HEK293 (cell line): Measurements from ENCODE around the gene DNAJB7.

Source experiments
- CTCF ChIA-PET: fragments of 350-600 bp; formaldehyde crosslinking; extraction: SDS; loops from one replicate; lab custom pipeline; 2021; ENCODE audit warnings: antibody characterized with exemption; lab: Yijun Ruan, JAX
- POLR2A ChIA-PET: fragments of 300-600 bp; formaldehyde crosslinking; extraction: SDS; loops from one replicate; lab custom pipeline; 2020; ENCODE audit warnings: antibody characterized with exemption, inconsistent platforms; lab: Yijun Ruan, JAX
- H3K27ac ChIP-seq: fragments of 200-500 bp; sonication (Bioruptor generic); 2 replicates; pipeline ENCODE4 v1.5.1; 2014; ENCODE audit warnings: low read depth, low read length, control low read depth, inconsistent platforms; ENCODE audit errors: extremely low read depth
- H3K36me3 ChIP-seq, 2 experiments: fragments of 200-500 bp in 1 of 2; sonication (Bioruptor generic) in 1 of 2; 1 replicate in 1 of 2; 2 replicates in 1 of 2; pipeline ENCODE4 v1.5.1; 2014 to 2017; ENCODE audit warnings: inconsistent platforms in 2 of 2, low read length in 2 of 2; ENCODE audit not compliant: control insufficient read depth in 2 of 2, insufficient read depth in 1 of 2
- H3K4me1 ChIP-seq: fragments of 200-500 bp; sonication (Bioruptor generic); 2 replicates; pipeline ENCODE4 v1.5.1; 2014; ENCODE audit warnings: mild to moderate bottlenecking, low read length, inconsistent platforms; ENCODE audit not compliant: control insufficient read depth, insufficient read depth
- H3K4me3 ChIP-seq: 2 replicates; pipeline ENCODE4 v1.5.1; 2011; ENCODE audit warnings: low read depth, mild to moderate bottlenecking, control low read depth, low read length, moderate library complexity
- H3K9me3 ChIP-seq: fragments of 200-500 bp; sonication (Bioruptor generic); 2 replicates; pipeline ENCODE4 v1.5.1; 2014; ENCODE audit warnings: low read depth, low read length, inconsistent platforms; ENCODE audit not compliant: control insufficient read depth, insufficient read depth
- GLIS1 ChIP-seq: fragments of 450-650 bp; formaldehyde crosslinking; IDR thresholded peaks from 2 replicates; pipeline ENCODE4 v1.5.1; 2016; ENCODE audit warnings: missing biosample characterization, missing genetic modification characterization
- KLF9 ChIP-seq: fragments of 450-650 bp; formaldehyde crosslinking; IDR thresholded peaks from 2 replicates; pipeline ENCODE4 v1.5.1; 2016; ENCODE audit warnings: missing biosample characterization, missing genetic modification characterization, low read depth
- MEIS1 ChIP-seq: sonication (generic); formaldehyde crosslinking; IDR thresholded peaks from 2 replicates; pipeline ENCODE4 v1.8.1; 2022; ENCODE audit warnings: missing genetic modification reagents, mild to moderate bottlenecking, borderline replicate concordance
- OVOL3 ChIP-seq: fragments of 450-650 bp; formaldehyde crosslinking; IDR thresholded peaks from 2 replicates; pipeline ENCODE4 v1.5.1; 2016; ENCODE audit warnings: missing biosample characterization, missing genetic modification characterization
- ZBTB17 ChIP-seq: fragments of 450-650 bp; formaldehyde crosslinking; IDR thresholded peaks from 2 replicates; pipeline ENCODE4 v1.5.1; 2016; ENCODE audit warnings: missing biosample characterization, missing genetic modification characterization
- ZNF140 ChIP-seq: fragments of 450-650 bp; formaldehyde crosslinking; IDR thresholded peaks from 2 replicates; pipeline ENCODE4 v1.5.1; 2016; ENCODE audit warnings: missing biosample characterization, missing genetic modification characterization
- ZNF214 ChIP-seq: fragments of 450-650 bp; formaldehyde crosslinking; IDR thresholded peaks from 2 replicates; pipeline ENCODE4 v1.5.1; 2017; ENCODE audit warnings: missing biosample characterization, mild to moderate bottlenecking, missing genetic modification characterization, borderline replicate concordance
- ZNF248 ChIP-seq: fragments of 450-650 bp; formaldehyde crosslinking; IDR thresholded peaks from 2 replicates; pipeline ENCODE4 v1.5.1; 2017; ENCODE audit warnings: missing biosample characterization, missing genetic modification characterization
- ZNF292 ChIP-seq: fragments of 450-650 bp; formaldehyde crosslinking; IDR thresholded peaks from 2 replicates; pipeline ENCODE4 v1.5.1; 2016; ENCODE audit warnings: low read depth, missing biosample characterization, missing genetic modification characterization, borderline replicate concordance
- ZNF302 ChIP-seq: fragments of 450-650 bp; formaldehyde crosslinking; IDR thresholded peaks from 2 replicates; pipeline ENCODE4 v1.5.1; 2016; ENCODE audit warnings: missing biosample characterization, missing genetic modification characterization, low read depth
- ZNF311 ChIP-seq: fragments of 450-650 bp; formaldehyde crosslinking; IDR thresholded peaks from 2 replicates; pipeline ENCODE4 v1.5.1; 2017; ENCODE audit warnings: missing biosample characterization, missing genetic modification characterization, borderline replicate concordance
- ZNF324 ChIP-seq: fragments of 450-650 bp; formaldehyde crosslinking; IDR thresholded peaks from 2 replicates; pipeline ENCODE4 v1.5.1; 2016; ENCODE audit warnings: missing biosample characterization, missing genetic modification characterization
- ZNF341 ChIP-seq: fragments of 450-650 bp; formaldehyde crosslinking; IDR thresholded peaks from 2 replicates; pipeline ENCODE4; 2016; ENCODE audit warnings: low read depth, missing biosample characterization, missing genetic modification characterization
- ZNF416 ChIP-seq: fragments of 450-650 bp; formaldehyde crosslinking; IDR thresholded peaks from 2 replicates; pipeline ENCODE4 v1.5.1; 2016; ENCODE audit warnings: missing biosample characterization, missing genetic modification characterization
- ZNF530 ChIP-seq: fragments of 450-650 bp; formaldehyde crosslinking; IDR thresholded peaks from 2 replicates; pipeline ENCODE4 v1.5.1; 2016; ENCODE audit warnings: low read depth, missing biosample characterization, missing genetic modification characterization
- ZNF571 ChIP-seq: fragments of 450-650 bp; formaldehyde crosslinking; IDR thresholded peaks from 2 replicates; pipeline ENCODE4 v1.5.0; 2017; ENCODE audit warnings: missing biosample characterization, missing genetic modification characterization
- ZNF623 ChIP-seq: fragments of 450-650 bp; formaldehyde crosslinking; IDR thresholded peaks from 2 replicates; pipeline ENCODE4 v1.5.1; 2016; ENCODE audit warnings: missing biosample characterization, missing genetic modification characterization
- ZNF664 ChIP-seq: fragments of 450-650 bp; formaldehyde crosslinking; IDR thresholded peaks from 2 replicates; pipeline ENCODE4 v1.5.1; 2016; ENCODE audit warnings: missing biosample characterization, missing genetic modification characterization
- ZNF677 ChIP-seq: fragments of 450-650 bp; IDR thresholded peaks from 2 replicates; pipeline ENCODE4 v1.5.0; 2018; ENCODE audit warnings: missing biosample characterization, mild to moderate bottlenecking, missing genetic modification characterization, moderate library complexity
- TF ChIP-seq, protein P1 (sequence below): fragments of 450-650 bp; formaldehyde crosslinking; IDR thresholded peaks from 2 replicates; pipeline ENCODE4 v1.5.1; 2016; ENCODE audit warnings: missing biosample characterization, missing genetic modification characterization
- TF ChIP-seq, protein P2 (sequence below): fragments of 450-650 bp; formaldehyde crosslinking; IDR thresholded peaks from 2 replicates; pipeline ENCODE4 v1.5.1; 2017; ENCODE audit warnings: missing biosample characterization, missing genetic modification characterization
- TF ChIP-seq, protein P3 (sequence below): fragments of 450-650 bp; formaldehyde crosslinking; IDR thresholded peaks from 2 replicates; pipeline ENCODE4 v1.5.1; 2016; ENCODE audit warnings: missing biosample characterization, missing genetic modification characterization
- TF ChIP-seq, protein P4 (sequence below): fragments of 450-650 bp; formaldehyde crosslinking; IDR thresholded peaks from 2 replicates; pipeline ENCODE4 v1.5.1; 2016; ENCODE audit warnings: missing biosample characterization, missing genetic modification characterization, low read depth
- TF ChIP-seq, protein P5 (sequence below): fragments of 450-650 bp; formaldehyde crosslinking; IDR thresholded peaks from 2 replicates; pipeline ENCODE4 v1.5.1; 2016; ENCODE audit warnings: missing biosample characterization, missing genetic modification characterization
- TF ChIP-seq, protein P6 (sequence below): fragments of 450-650 bp; formaldehyde crosslinking; IDR thresholded peaks from 2 replicates; pipeline ENCODE4; 2016; ENCODE audit warnings: missing biosample characterization, missing genetic modification characterization

Gene DNAJB7

DNA sequence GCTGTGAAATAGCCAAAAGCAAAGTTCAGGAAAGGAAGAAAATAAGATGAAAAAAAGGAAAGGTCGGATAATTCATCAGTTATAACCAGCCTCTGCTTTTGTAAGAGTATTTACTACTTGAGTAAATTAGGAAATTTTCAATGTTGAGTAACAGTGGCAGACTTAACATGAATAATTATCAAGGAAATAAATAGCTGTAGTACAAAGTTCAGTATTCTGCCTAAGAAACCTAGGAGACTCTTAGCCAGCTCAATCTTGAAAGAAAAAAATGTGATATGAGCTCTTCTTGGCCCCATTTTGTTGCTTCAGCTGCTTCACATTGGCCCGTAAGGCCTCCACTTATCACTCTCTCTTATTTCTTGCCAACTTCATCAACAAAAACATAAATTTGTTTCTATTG lies 17.0 kb upstream of the DNAJB7 start:
- Histone ChIP-seq H3K27ac (no peak overlapping the region), H3K4me1 (no peaks in the 10 kb centered on the region), H3K9me3 (no peaks in the 10 kb centered on the region), H3K4me3 (no peak overlapping the region), H3K36me3 (peaks cover 22 to 30% of the 10 kb centered on the region in 2 experiments)
- POLR2A ChIA-PET = no interaction called here
- TF ChIP-seq GLIS1 (tag by site-specific recombination) = no peak
- no peak for TF ChIP-seq OVOL3 (tag by site-specific recombination)
- TF ChIP-seq ZNF530 (tag by site-specific recombination) = no peak
- TF ChIP-seq ZNF302 (tag by site-specific recombination) = no peak
- no peak for TF ChIP-seq ZNF664 (tag by site-specific recombination)
- no peak for TF ChIP-seq ZNF248
- no peak for TF ChIP-seq ZNF341 (tag by site-specific recombination)
- TF ChIP-seq ZNF324 = no peak
- TF ChIP-seq ZNF623 (tag by site-specific recombination) = no peak
- no peak for TF ChIP-seq MEIS1
- no peak for TF ChIP-seq ZNF311 (tag by site-specific recombination)
- CTCF ChIA-PET = interaction anchor here (0.6 to 0.7 kb wide), 3 partner anchors 103 to 214 kb away, joined by 3 to 4 read pairs (median 3); no protein-coding TSS in a partner anchor

DNA sequence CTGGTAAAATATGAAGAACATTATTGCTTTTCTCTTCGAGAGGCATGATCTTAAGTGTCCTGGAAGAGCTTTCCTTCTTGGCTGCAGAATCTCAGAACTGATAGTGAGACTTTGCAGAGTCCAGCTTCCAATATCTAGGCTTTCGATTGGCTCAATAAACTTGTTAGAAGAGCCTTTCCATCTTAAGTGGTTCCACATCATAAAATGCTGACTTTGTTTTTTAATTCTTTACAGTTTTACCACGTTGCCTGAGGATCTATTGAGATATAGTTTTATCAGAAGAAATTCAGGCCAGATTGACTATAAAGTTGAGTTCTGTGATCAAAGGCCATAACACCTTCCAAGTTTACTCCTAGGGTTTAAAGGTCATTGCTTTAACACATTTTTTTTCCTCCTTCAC lies 15.6 kb upstream of the DNAJB7 start:
- TF ChIP-seq, protein P1, sequence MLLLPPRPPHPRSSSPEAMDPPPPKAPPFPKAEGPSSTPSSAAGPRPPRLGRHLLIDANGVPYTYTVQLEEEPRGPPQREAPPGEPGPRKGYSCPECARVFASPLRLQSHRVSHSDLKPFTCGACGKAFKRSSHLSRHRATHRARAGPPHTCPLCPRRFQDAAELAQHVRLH = no peak
- TF ChIP-seq, protein P2, sequence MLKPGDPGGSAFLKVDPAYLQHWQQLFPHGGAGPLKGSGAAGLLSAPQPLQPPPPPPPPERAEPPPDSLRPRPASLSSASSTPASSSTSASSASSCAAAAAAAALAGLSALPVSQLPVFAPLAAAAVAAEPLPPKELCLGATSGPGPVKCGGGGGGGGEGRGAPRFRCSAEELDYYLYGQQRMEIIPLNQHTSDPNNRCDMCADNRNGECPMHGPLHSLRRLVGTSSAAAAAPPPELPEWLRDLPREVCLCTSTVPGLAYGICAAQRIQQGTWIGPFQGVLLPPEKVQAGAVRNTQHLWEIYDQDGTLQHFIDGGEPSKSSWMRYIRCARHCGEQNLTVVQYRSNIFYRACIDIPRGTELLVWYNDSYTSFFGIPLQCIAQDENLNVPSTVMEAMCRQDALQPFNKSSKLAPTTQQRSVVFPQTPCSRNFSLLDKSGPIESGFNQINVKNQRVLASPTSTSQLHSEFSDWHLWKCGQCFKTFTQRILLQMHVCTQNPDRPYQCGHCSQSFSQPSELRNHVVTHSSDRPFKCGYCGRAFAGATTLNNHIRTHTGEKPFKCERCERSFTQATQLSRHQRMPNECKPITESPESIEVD (tag by site-specific recombination) = 0 out of 2 replicates have a peak, but pooled peaks have one; percentile 20
- peaks cover 17 to 25% of the 10 kb centered on the region in 2 experiments; a peak in 2 of 3 replicates for H3K36me3 ChIP-seq
- no peaks in the 10 kb centered on the region for H3K9me3 ChIP-seq
- H3K4me1 ChIP-seq = no peaks in the 10 kb centered on the region
- H3K4me3 ChIP-seq = no peak overlapping the region
- ChIA-PET POLR2A (no interaction called here), CTCF (interaction anchor here (0.7 kb wide), 1 partner anchor 198 kb away, joined by 3 read pairs; no protein-coding TSS in a partner anchor)
- H3K27ac ChIP-seq = no peak overlapping the region

DNA sequence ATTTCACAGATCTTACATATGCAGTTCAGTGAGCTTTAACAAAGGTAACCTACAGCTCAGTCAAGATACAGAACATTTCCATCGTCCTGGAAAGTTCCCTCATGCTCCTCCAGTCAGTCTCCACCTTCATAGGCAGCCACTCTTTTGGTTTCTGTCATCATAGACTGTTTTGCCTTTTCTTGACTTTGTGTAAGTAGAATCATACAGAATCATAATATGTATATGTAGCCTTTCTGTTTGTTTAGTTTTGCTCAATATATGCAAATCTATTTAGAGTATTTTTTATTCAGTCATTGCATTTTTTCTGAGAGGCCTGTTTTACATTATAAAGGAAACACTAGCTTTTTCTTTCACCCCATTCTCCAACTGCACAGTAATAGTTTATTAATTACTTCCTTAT lies 15.0 kb upstream of the DNAJB7 start:
- H3K9me3 ChIP-seq = no peaks in the 10 kb centered on the region
- no peaks in the 10 kb centered on the region for H3K4me1 ChIP-seq
- H3K4me3 ChIP-seq = no peak overlapping the region
- CTCF ChIA-PET = interaction anchor here (0.7 kb wide), 1 partner anchor 389 kb away, joined by 3 read pairs; no protein-coding TSS in a partner anchor
- peaks cover 16 to 21% of the 10 kb centered on the region in 2 experiments; a peak in 2 of 3 replicates for H3K36me3 ChIP-seq
- H3K27ac ChIP-seq = no peak overlapping the region
- POLR2A ChIA-PET = no interaction called here
- TF ChIP-seq ZNF140 (tag by site-specific recombination) = no peak
- TF ChIP-seq, protein P3, sequence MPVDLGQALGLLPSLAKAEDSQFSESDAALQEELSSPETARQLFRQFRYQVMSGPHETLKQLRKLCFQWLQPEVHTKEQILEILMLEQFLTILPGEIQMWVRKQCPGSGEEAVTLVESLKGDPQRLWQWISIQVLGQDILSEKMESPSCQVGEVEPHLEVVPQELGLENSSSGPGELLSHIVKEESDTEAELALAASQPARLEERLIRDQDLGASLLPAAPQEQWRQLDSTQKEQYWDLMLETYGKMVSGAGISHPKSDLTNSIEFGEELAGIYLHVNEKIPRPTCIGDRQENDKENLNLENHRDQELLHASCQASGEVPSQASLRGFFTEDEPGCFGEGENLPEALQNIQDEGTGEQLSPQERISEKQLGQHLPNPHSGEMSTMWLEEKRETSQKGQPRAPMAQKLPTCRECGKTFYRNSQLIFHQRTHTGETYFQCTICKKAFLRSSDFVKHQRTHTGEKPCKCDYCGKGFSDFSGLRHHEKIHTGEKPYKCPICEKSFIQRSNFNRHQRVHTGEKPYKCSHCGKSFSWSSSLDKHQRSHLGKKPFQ (tag by site-specific recombination) = no peak
- no peak for TF ChIP-seq KLF9 (tag by site-specific recombination)
- no peak for TF ChIP-seq ZNF677 (tag by site-specific recombination)
- TF ChIP-seq, protein P4, sequence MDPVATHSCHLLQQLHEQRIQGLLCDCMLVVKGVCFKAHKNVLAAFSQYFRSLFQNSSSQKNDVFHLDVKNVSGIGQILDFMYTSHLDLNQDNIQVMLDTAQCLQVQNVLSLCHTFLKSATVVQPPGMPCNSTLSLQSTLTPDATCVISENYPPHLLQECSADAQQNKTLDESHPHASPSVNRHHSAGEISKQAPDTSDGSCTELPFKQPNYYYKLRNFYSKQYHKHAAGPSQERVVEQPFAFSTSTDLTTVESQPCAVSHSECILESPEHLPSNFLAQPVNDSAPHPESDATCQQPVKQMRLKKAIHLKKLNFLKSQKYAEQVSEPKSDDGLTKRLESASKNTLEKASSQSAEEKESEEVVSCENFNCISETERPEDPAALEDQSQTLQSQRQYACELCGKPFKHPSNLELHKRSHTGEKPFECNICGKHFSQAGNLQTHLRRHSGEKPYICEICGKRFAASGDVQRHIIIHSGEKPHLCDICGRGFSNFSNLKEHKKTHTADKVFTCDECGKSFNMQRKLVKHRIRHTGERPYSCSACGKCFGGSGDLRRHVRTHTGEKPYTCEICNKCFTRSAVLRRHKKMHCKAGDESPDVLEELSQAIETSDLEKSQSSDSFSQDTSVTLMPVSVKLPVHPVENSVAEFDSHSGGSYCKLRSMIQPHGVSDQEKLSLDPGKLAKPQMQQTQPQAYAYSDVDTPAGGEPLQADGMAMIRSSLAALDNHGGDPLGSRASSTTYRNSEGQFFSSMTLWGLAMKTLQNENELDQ = no peak
- no peak for TF ChIP-seq ZBTB17 (tag by site-specific recombination)
- no peak for TF ChIP-seq ZNF416 (tag by site-specific recombination)
- TF ChIP-seq, protein P5, sequence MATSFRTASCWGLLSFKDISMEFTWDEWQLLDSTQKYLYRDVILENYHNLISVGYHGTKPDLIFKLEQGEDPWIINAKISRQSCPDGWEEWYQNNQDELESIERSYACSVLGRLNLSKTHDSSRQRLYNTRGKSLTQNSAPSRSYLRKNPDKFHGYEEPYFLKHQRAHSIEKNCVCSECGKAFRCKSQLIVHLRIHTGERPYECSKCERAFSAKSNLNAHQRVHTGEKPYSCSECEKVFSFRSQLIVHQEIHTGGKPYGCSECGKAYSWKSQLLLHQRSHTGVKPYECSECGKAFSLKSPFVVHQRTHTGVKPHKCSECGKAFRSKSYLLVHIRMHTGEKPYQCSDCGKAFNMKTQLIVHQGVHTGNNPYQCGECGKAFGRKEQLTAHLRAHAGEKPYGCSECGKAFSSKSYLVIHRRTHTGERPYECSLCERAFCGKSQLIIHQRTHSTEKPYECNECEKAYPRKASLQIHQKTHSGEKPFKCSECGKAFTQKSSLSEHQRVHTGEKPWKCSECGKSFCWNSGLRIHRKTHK (tag by site-specific recombination) = no peak
- no peak for TF ChIP-seq ZNF214 (tag by site-specific recombination)
- TF ChIP-seq, protein P6, sequence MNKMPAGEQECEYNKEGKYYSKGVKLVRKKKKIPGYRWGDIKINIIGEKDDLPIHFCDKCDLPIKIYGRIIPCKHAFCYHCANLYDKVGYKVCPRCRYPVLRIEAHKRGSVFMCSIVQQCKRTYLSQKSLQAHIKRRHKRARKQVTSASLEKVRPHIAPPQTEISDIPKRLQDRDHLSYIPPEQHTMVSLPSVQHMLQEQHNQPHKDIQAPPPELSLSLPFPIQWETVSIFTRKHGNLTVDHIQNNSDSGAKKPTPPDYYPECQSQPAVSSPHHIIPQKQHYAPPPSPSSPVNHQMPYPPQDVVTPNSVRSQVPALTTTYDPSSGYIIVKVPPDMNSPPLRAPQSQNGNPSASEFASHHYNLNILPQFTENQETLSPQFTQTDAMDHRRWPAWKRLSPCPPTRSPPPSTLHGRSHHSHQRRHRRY (tag by site-specific recombination) = no peak
- TF ChIP-seq ZNF292 (tag by site-specific recombination) = no peak
- no peak for TF ChIP-seq ZNF571
